CD4-positive, alpha-beta T cell (primary cell): ENCODE data around the gene CNNM1. TPM values are rescaled to one million over a fixed set of nuclear protein-coding genes. Genes with fewer than 3 reads are reported as not detected.

Experiments used
- ATAC-seq: fragments of 200-7000 bp; cut with Tn5 transposase; one replicate; pipeline ENCODE4 v1.10.0; 2022; ENCODE audit warnings: mild to moderate bottlenecking; ENCODE audit not compliant: poor library complexity
- CTCF ChIA-PET: fragments of 350-600 bp; sonication (Branson Sonifier 250); formaldehyde crosslinking; loops from one replicate; lab custom pipeline; 2021; ENCODE audit warnings: antibody characterized with exemption, inconsistent platforms; lab: Charles Lee
- POLR2A ChIA-PET: fragments of 350-600 bp; sonication (Branson Sonifier 250); formaldehyde crosslinking; loops from one replicate; lab custom pipeline; 2021; ENCODE audit warnings: antibody characterized with exemption, inconsistent platforms; lab: Charles Lee
- DNase-seq, 14 experiments: peaks; one replicate each; pipeline ENCODE4 v3.0.0-alpha.2; 2013 to 2020; ENCODE audit warnings: mixed read lengths in 2 of 14
- H3K27ac ChIP-seq, 2 donors: one replicate each; pipeline versions ENCODE4 v1.5.1 to v1.7.0; 2013; ENCODE audit warnings: low read length in 2 of 2, low read depth in 1 of 2, mild to moderate bottlenecking in 1 of 2
- H3K27me3 ChIP-seq, 2 experiments: 1 replicate in 1 of 2; 2 replicates in 1 of 2; pipeline versions ENCODE4 v1.6.1 to v1.7.0; 2013; ENCODE audit warnings: low read length in 2 of 2, control low read depth in 1 of 2, mild to moderate bottlenecking in 1 of 2, moderate library complexity in 1 of 2; ENCODE audit not compliant: insufficient read depth in 2 of 2, control insufficient read depth in 1 of 2
- H3K36me3 ChIP-seq: one replicate; pipeline ENCODE4 v1.6.1; 2013; ENCODE audit warnings: low read length, control low read depth; ENCODE audit not compliant: insufficient read depth
- H3K4me1 ChIP-seq: one replicate; pipeline ENCODE4 v1.6.1; 2013; ENCODE audit warnings: low read length, control low read depth; ENCODE audit not compliant: insufficient read depth
- H3K4me3 ChIP-seq: one replicate; pipeline ENCODE4 v1.5.1; 2013; ENCODE audit warnings: mild to moderate bottlenecking, low read length, moderate library complexity
- H3K9me3 ChIP-seq, 2 experiments: 1 replicate in 1 of 2; 2 replicates in 1 of 2; pipeline versions ENCODE4 v1.6.1 to v1.7.0; 2013; ENCODE audit warnings: low read length in 2 of 2, mild to moderate bottlenecking in 2 of 2, control low read depth in 1 of 2, moderate library complexity in 1 of 2; ENCODE audit not compliant: control insufficient read depth in 1 of 2, insufficient read depth in 1 of 2
- H3K27ac Mint-ChIP-seq: one replicate; pipeline ENCODE4 v1.8.0; 2020; ENCODE audit warnings: mixed read lengths
- H3K27me3 Mint-ChIP-seq: one replicate; pipeline ENCODE4 v1.8.0; 2021; ENCODE audit warnings: mixed read lengths
- H3K36me3 Mint-ChIP-seq: one replicate; pipeline ENCODE4 v1.8.0; 2021; ENCODE audit warnings: low read depth, mixed read lengths
- H3K4me1 Mint-ChIP-seq: one replicate; pipeline ENCODE4 v1.8.0; 2021; ENCODE audit warnings: low read depth, mixed read lengths
- H3K4me3 Mint-ChIP-seq: one replicate; pipeline ENCODE4 v1.8.0; 2020; ENCODE audit warnings: mild to moderate bottlenecking, mixed read lengths
- H3K9me3 Mint-ChIP-seq: one replicate; pipeline ENCODE4 v1.8.0; 2020; ENCODE audit warnings: mixed read lengths
- intact Hi-C, 2 experiments: fragments of 100-400 bp; cut with DNase I in 1 of 2; cut with micrococcal nuclease in 1 of 2; formaldehyde crosslinking; loops; one replicate each; pipeline versions ENCODE4 v1.15.1 to v1.9.0; 2023 to 2025; cut with DNase I, micrococcal nuclease
- polyA plus RNA-seq, 2 donors: library from polyadenylated mRNA; unstranded; fragments of 120-200 nt; gene quantifications; one replicate each; pipeline ENCODE4 v1.2.1, GENCODE V29; 2013
- total RNA-seq, 174 experiments: library from RNA in 2 of 174; stranded (reverse) in 2 of 174; gene quantifications; one replicate each; pipeline ENCODE4 v1.2.3 and lab custom pipeline; 2021 to 2026
- TF ChIP-seq, protein P1 (sequence below): fragments of 200-600 bp; IDR thresholded peaks from one replicate; pipeline ENCODE4 v1.8.0; 2022; ENCODE audit warnings: antibody characterized with exemption, mild to moderate bottlenecking

CNNM1 gene
- under 1 TPM; 0.16 to 0.17 TPM for total RNA-seq
- 0.08 TPM for polyA plus RNA-seq (2013, experiment 1 of 2)
- polyA plus RNA-seq (2013, experiment 2 of 2): 0.23 TPM
- 0 to 7.1 (median 0.65) reads per million in 172 experiments for total RNA-seq (lab: John Stamatoyannopoulos, UW)

DNA sequence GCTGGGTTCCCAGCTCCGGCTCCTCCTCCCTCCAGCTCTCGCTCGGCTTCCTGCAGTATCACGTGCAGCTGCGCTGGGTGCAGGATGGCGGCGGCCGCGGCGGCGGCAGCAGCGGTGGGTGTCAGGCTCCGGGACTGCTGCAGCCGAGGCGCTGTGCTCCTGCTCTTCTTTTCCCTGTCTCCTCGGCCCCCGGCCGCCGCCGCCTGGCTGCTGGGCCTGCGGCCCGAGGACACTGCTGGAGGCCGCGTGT, at the start of gene CNNM1:
Gene CNNM1 (plus strand): TSS at position 53 of the 250 bp plus-strand sequence. CDS start 32 bp downstream, at position 85.
- Histone ChIP-seq H3K9me3 (peaks cover 0 to 13% of the 10 kb centered on the region in 2 experiments), H3K4me3 (no peak within 1 kb of the TSS), H3K27me3 (peaks cover 22 to 43% of the 10 kb centered on the region in 2 experiments), H3K27ac (no peak within 1 kb of the TSS), H3K36me3 (no peaks in the 10 kb centered on the region), H3K4me1 (peaks cover 14% of the 10 kb centered on the region)
- TF ChIP-seq, protein P1, sequence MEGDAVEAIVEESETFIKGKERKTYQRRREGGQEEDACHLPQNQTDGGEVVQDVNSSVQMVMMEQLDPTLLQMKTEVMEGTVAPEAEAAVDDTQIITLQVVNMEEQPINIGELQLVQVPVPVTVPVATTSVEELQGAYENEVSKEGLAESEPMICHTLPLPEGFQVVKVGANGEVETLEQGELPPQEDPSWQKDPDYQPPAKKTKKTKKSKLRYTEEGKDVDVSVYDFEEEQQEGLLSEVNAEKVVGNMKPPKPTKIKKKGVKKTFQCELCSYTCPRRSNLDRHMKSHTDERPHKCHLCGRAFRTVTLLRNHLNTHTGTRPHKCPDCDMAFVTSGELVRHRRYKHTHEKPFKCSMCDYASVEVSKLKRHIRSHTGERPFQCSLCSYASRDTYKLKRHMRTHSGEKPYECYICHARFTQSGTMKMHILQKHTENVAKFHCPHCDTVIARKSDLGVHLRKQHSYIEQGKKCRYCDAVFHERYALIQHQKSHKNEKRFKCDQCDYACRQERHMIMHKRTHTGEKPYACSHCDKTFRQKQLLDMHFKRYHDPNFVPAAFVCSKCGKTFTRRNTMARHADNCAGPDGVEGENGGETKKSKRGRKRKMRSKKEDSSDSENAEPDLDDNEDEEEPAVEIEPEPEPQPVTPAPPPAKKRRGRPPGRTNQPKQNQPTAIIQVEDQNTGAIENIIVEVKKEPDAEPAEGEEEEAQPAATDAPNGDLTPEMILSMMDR: no peak
- Mint-ChIP-seq H3K36me3 (no peaks in the 10 kb centered on the region), H3K4me1 (peaks cover 7% of the 10 kb centered on the region), H3K27me3 (peaks cover 56% of the 10 kb centered on the region), H3K27ac (no peak within 1 kb of the TSS), H3K9me3 (no peaks in the 10 kb centered on the region), H3K4me3 (peak within 1 kb of the TSS; percentile 35)
- DNase-seq: peak in 4 of 14 experiments; percentile 7 to 39 (median 22)
- no peak for ATAC-seq
- POLR2A ChIA-PET: no interaction called here
- CTCF ChIA-PET: no interaction called here
- intact Hi-C loops: no loop called here

DNA sequence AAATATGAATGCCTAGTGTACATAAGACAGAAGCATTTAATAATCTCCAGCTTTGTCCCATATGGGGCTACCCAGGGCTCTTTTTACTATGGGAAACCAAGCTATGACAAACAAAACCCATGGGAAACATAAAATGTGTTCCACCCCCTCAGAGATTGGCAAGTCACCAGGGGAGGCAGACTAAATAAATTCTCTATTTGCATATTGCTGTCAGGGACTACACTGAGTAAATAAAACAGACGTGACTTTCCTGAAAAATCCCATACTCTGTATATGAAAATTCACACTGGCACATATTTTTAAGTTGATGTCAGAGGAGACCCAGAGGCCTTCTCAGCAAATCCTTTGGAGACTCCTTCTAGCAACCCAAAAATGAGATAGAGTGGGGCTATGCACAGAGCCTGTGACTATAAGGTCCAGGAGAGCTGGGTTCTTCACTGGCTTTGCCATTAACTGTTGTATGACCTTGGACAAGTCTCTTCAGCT, 49.5 kb upstream of the CNNM1 start:
- CTCF ChIA-PET: no interaction called here
- intact Hi-C loops: no loop called here
- H3K4me1 ChIP-seq: no peaks in the 10 kb centered on the region
- Mint-ChIP-seq H3K4me1 (no peaks in the 10 kb centered on the region), H3K36me3 (no peaks in the 10 kb centered on the region), H3K27me3 (peaks cover 34% of the 10 kb centered on the region), H3K27ac (no peak overlapping the region), H3K9me3 (peaks cover 8% of the 10 kb centered on the region), H3K4me3 (no peak overlapping the region)
- POLR2A ChIA-PET: no interaction called here
- H3K27ac ChIP-seq: no peak overlapping the region
- no peaks in the 10 kb centered on the region for H3K36me3 ChIP-seq
- peaks cover 0 to 7% of the 10 kb centered on the region in 2 experiments for H3K9me3 ChIP-seq
- DNase-seq: no peak
- no peak overlapping the region for H3K4me3 ChIP-seq
- no peak for ATAC-seq
- TF ChIP-seq, protein P1: no peak
- peaks cover 0 to 21% of the 10 kb centered on the region in 2 experiments for H3K27me3 ChIP-seq

DNA sequence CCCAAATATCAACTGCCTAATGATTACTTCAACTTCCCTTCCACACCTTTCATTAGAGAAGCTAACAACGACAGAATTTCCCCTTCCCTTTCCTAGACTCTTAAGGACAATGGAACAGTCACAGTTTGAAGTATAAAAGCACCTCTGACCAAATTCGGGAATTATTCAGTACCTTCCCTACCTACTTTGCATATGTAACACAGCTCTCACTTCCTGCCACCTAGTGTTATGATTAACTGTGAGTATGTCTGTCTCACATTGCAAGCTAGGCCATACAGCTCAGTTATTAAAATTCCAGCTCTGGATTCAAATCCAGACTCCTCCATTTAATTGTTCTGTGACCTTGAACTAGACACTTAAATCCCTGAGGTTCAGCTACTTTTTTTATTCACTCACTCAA, 48.7 kb upstream of the CNNM1 start:
- Mint-ChIP-seq H3K4me1 (no peaks in the 10 kb centered on the region), H3K9me3 (peaks cover 8% of the 10 kb centered on the region), H3K27me3 (peaks cover 32% of the 10 kb centered on the region), H3K27ac (no peak overlapping the region), H3K36me3 (no peaks in the 10 kb centered on the region), H3K4me3 (no peak overlapping the region)
- no peak for DNase-seq
- CTCF ChIA-PET: no interaction called here
- TF ChIP-seq, protein P1: no peak
- H3K36me3 ChIP-seq: no peaks in the 10 kb centered on the region
- no peak overlapping the region for H3K27ac ChIP-seq
- H3K27me3 ChIP-seq: peaks cover 0 to 21% of the 10 kb centered on the region in 2 experiments
- H3K4me1 ChIP-seq: no peaks in the 10 kb centered on the region
- ATAC-seq: no peak
- no peak overlapping the region for H3K4me3 ChIP-seq
- intact Hi-C loops: no loop called here
- POLR2A ChIA-PET: no interaction called here
- H3K9me3 ChIP-seq: peaks cover 0 to 7% of the 10 kb centered on the region in 2 experiments
